Uterus (tissue), 4 donors: ENCODE data around the gene POLR3G. TPM values are rescaled to one million over a fixed set of nuclear protein-coding genes. Genes with fewer than 3 reads are reported as not detected.

Experiments used
- DNase-seq, 2 donors: peaks; one replicate each; pipeline ENCODE4 v3.0.0-alpha.2; 2019 to 2020
- H3K27ac ChIP-seq, 2 donors: fragments of 200-600 bp; sonication (generic); 1 replicate in 1 of 2; 2 replicates in 1 of 2; pipeline ENCODE4 v1.5.1; 2016 to 2018
- H3K27me3 ChIP-seq, 2 donors: fragments of 200-600 bp; sonication (generic); one replicate each; pipeline ENCODE4 v1.5.1; 2018 to 2019; ENCODE audit warnings: control low read depth in 1 of 2
- H3K36me3 ChIP-seq, 2 donors: fragments of 200-600 bp; sonication (generic); one replicate each; pipeline ENCODE4 v1.5.1; 2019; ENCODE audit warnings: control low read depth in 1 of 2
- H3K4me1 ChIP-seq, 2 donors: fragments of 200-600 bp; sonication (generic); one replicate each; pipeline ENCODE4 v1.5.1; 2018 to 2019; ENCODE audit warnings: control low read depth in 1 of 2
- H3K4me3 ChIP-seq, 2 donors: fragments of 200-600 bp; sonication (generic); 1 replicate in 1 of 2; 2 replicates in 1 of 2; pipeline ENCODE4 v1.5.1; 2018 to 2019; ENCODE audit warnings: mild to moderate bottlenecking in 1 of 2
- H3K9me3 ChIP-seq, 2 donors: fragments of 200-600 bp; sonication (generic); one replicate each; pipeline ENCODE4 v1.5.1; 2019; ENCODE audit warnings: control low read depth in 1 of 2
- CTCF ChIP-seq, 4 experiments: fragments of 200-600 bp in 2 of 4; fragments of 450-650 bp in 2 of 4; sonication (generic) in 2 of 4; IDR thresholded peaks; one replicate each; pipeline ENCODE4 v1.5.1; 2016 to 2019; ENCODE audit warnings: antibody characterized with exemption in 4 of 4, mild to moderate bottlenecking in 2 of 4, moderate library complexity in 1 of 4
- POLR2A ChIP-seq, 2 donors: fragments of 450-650 bp; IDR thresholded peaks; one replicate each; pipeline ENCODE4 v1.6.1; 2016; ENCODE audit warnings: antibody characterized with exemption in 2 of 2, mild to moderate bottlenecking in 1 of 2, moderate library complexity in 1 of 2
- intact Hi-C: fragments of 100-400 bp; cut with DNase I; formaldehyde crosslinking; loops from one replicate; pipeline ENCODE4 v1.15.1; 2023; ENCODE audit warnings: low total_unique reads
- total RNA-seq, 4 donors: library from RNA; depleted of rRNA in 3 of 4; stranded (reverse); fragments of >200 nt in 3 of 4; gene quantifications; one replicate each; pipeline versions ENCODE4 v1.1.0 to v1.2.4, GENCODE V29; 2014 to 2023
- donor health status: DM: yes; HTN: yes; CAD: no.

POLR3G gene
- total RNA-seq, 4 donors from 2014 or later, result 2.4 to 4.6 (median 2.5) TPM; not detected in 1

GRCh38 chr5:90495146-90495545 lies 20.5 kb downstream of the POLR3G start:
- Histone ChIP-seq H3K27me3 (no peaks in the 10 kb centered on the region), H3K4me3 (no peak overlapping the region), H3K9me3 (no peaks in the 10 kb centered on the region), H3K27ac (no peak overlapping the region), H3K36me3 (no peaks in the 10 kb centered on the region), H3K4me1 (no peaks in the 10 kb centered on the region)
- no peak for TF ChIP-seq POLR2A (IDR thresholded peaks at IDR 0.05)
- no peak for TF ChIP-seq CTCF (IDR thresholded peaks at IDR 0.05)
- DNase-seq, result no peak
- intact Hi-C loops, result no loop called here

GRCh38 chr5:90503596-90503995 lies 28.9 kb downstream of the POLR3G start:
- TF ChIP-seq POLR2A (IDR thresholded peaks at IDR 0.05) (no peak), CTCF (IDR thresholded peaks at IDR 0.05) (no peak)
- H3K27me3 ChIP-seq, result no peaks in the 10 kb centered on the region

GRCh38 chr5:90504743-90505142 lies 30.1 kb downstream of the POLR3G start:
- no peak overlapping the region for H3K4me3 ChIP-seq
- no peak overlapping the region for H3K27ac ChIP-seq
- H3K4me1 ChIP-seq, result no peaks in the 10 kb centered on the region
- no peaks in the 10 kb centered on the region for H3K27me3 ChIP-seq
- TF ChIP-seq CTCF (IDR thresholded peaks at IDR 0.05) (no peak), POLR2A (IDR thresholded peaks at IDR 0.05) (no peak)
- no peaks in the 10 kb centered on the region for H3K36me3 ChIP-seq
- H3K9me3 ChIP-seq, result no peaks in the 10 kb centered on the region
- no peak for DNase-seq
- intact Hi-C loops, result no loop called here

More at GRCh38 chr5:90503596-90503995, 28.9 kb downstream of the POLR3G start:
- H3K4me3 ChIP-seq, result no peak overlapping the region
- H3K4me1 ChIP-seq, result no peaks in the 10 kb centered on the region
- H3K36me3 ChIP-seq, result no peaks in the 10 kb centered on the region
- H3K9me3 ChIP-seq, result no peaks in the 10 kb centered on the region
- no peak for DNase-seq
- no peak overlapping the region for H3K27ac ChIP-seq
- intact Hi-C loops, result no loop called here

GRCh38 chr5:90506221-90506620 lies 31.6 kb downstream of the POLR3G start:
- DNase-seq, result no peak
- Histone ChIP-seq H3K27ac (no peak overlapping the region), H3K36me3 (no peaks in the 10 kb centered on the region), H3K27me3 (no peaks in the 10 kb centered on the region), H3K4me3 (no peak overlapping the region), H3K4me1 (no peaks in the 10 kb centered on the region), H3K9me3 (no peaks in the 10 kb centered on the region)
- TF ChIP-seq POLR2A (IDR thresholded peaks at IDR 0.05) (no peak), CTCF (IDR thresholded peaks at IDR 0.05) (no peak)
- intact Hi-C loops, result no loop called here

GRCh38 chr5:90510438-90510837 lies 35.8 kb downstream of the POLR3G start:
- Histone ChIP-seq H3K27ac (no peak overlapping the region), H3K4me1 (no peaks in the 10 kb centered on the region), H3K27me3 (no peaks in the 10 kb centered on the region), H3K4me3 (no peak overlapping the region), H3K9me3 (no peaks in the 10 kb centered on the region), H3K36me3 (no peaks in the 10 kb centered on the region)
- no peak for DNase-seq
- TF ChIP-seq CTCF (IDR thresholded peaks at IDR 0.05) (no peak), POLR2A (IDR thresholded peaks at IDR 0.05) (no peak)
- intact Hi-C loops, result no loop called here
